HG03469 (cell line): ENCODE measurements around the gene FAM81A.
"Not testable (repeated sequence)": the region's sequence is repeated elsewhere in the genome, so short reads cannot be mapped to it uniquely, and the experiment has no call there.

Experiments used
- ATAC-seq: cut with Tn5 transposase; IDR thresholded peaks from one replicate; pipeline ENCODE4 v1.9.1; 2021; ENCODE audit warnings: mild to moderate bottlenecking, moderate library complexity, moderate number of reproducible peaks; ENCODE audit not compliant: unreplicated experiment

FAM81A gene

DNA sequence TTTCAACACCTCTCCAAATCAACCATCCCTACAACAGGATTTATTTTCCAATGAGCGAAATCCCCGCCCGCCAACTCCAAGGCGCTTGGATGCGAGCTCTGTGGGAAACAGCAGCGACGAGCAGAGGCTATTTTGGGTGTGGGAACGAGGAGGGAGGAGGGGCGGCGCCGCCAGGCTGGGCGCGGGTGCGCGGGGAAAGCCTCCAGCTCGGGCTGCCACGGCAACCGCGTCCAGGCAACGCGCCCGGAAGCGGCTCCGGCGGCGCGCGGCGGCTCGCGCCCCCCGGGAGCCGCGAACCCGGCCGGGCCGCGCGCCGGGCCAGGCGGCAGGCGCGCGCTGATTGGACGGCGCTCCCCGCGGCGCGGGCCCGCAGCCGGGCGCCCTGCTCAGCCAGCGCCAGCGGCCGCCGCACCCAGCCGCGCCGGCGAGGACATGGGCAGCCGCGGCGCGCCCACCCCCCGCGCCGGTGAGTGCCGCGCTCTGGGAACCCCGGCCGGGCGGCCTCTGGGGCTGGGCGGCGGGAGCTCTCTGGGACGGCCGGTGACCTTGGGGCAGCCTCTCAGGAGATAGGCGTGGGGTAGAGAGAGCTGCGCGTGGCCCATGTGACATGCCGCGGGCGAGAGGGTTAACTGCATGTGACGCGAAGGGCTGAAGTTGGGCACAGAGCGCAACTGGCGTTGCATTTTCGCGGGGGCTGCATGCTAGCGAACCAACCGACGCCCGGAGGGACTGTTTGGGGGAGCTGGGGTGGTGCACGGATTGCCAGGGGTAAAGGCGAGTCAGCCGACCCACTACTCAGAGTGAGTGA lies at the start of gene FAM81A:
Gene FAM81A, plus strand, starts transcription at position 370 of the 808 bp plus-strand sequence. CDS start 20,441 bp downstream, outside the sequence.
- ATAC-seq = peak; percentile 49

DNA sequence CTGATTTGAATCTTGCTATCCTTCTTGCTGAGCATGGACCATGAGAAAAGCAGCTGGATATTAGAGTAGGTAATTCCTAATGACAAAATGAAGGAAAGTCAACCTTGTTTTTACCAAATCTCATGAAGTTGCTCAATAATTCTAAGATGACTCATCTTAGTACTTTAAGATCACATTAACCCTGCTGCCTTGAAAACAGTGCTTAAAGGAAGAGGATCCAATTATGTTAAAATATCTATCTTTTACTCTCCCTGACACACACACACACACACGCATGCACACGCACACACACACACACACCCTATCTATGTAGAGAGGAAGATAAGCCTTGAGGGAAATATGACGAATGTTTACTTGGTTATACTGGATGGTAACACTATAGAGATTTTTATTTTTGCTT lies 49.3 kb upstream of the FAM81A start:
- no peak for ATAC-seq

DNA sequence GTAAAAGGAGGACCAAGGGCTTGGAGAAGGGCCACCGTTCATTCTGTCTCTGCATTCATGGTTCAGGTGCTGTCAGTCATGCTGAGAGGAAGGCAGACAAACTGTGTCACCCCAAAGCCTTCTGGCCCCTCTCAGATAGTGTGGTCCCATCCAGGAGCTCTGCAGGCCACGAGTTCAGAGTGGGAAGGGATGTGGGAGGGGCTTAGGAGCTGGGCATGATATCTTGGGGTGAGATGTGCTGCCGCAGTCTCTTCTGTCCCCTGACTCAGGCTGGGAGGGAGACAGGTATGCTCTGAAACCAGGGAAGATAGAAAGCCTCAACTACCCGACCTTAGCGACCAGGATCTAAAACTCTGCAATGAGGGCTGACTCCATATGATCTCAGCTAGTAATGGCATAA lies 45.7 kb upstream of the FAM81A start:
- ATAC-seq = no peak

DNA sequence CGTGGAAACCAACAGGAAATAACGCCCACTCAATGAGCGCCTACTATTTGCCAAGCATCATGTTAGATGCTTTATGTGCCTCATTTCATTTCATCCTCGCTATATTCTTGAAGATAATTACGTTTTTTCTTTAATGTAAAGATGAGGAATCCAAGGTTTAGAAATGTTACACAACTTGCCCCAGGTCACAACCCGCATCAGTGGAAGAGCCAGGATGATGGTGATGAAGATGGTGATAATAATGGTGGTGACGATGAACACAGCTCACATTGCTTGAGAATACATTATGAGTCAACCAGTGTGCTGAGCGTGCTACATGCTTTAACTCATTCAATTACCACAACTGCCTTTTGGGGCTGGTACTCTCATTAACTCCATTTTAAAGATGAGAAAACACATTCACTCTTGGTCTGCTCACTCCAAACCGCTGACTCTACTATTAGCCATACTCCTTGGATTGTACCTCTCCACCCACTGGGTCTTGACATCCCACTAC lies 43.8 kb upstream of the FAM81A start:
- no peak for ATAC-seq

DNA sequence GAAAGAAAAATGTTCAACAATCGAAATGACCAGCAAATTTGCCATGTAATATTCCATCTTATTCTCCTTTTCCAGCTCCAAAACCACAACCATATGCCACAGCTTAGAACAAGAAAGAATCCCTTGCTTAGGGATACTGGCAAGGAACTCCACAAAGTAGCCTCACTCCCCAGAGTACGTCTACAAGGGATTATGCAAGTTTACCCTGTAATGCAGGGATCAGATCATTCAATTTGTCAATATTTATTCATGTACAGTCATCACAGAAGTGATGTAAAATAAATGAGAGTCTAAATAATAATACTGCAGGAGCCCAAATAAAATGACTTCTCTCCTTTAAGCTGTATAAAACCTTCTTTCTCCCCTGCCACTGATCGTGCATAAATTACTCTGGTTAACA lies 41.8 kb upstream of the FAM81A start:
- ATAC-seq = no peak

DNA sequence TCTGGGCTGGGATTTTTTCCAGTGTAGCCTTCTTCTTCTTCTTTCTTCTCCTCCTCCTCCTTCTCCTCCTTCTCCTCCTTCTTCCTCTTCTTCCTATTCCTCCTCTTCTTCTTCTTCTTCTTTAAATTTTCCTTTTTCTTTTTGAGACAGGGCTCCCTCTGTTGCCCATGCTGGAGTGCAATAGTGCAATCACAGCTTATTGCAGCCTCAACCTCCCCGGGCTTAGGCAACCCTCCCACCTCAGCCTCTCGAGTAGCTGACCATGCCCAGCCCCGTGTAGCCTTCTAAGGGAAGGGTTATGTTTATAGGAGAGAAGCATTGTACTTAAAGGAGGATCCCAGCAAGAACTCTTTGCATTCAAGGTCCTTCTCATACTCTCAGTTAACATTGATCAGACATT lies 41.3 kb upstream of the FAM81A start:
- no peak for ATAC-seq

DNA sequence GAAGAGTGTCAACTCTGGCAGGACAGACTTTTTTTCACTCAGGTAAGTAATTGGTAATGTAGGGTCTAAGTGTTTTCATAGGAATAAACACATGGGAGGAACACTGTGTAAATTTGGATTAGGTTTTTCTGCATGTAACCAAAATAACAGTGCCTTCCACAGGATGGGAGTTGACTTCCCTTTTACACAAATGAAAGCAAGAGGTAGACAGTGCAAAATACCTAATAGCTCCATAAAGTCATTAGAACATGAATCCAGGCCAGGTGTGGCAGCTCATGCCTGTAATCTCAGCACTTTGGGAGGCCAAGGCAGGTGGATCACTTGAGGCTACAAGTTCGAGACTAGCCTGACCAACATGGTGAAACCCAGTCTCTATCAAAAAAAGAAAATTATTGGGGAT lies 39.8 kb upstream of the FAM81A start:
- ATAC-seq = no peak

DNA sequence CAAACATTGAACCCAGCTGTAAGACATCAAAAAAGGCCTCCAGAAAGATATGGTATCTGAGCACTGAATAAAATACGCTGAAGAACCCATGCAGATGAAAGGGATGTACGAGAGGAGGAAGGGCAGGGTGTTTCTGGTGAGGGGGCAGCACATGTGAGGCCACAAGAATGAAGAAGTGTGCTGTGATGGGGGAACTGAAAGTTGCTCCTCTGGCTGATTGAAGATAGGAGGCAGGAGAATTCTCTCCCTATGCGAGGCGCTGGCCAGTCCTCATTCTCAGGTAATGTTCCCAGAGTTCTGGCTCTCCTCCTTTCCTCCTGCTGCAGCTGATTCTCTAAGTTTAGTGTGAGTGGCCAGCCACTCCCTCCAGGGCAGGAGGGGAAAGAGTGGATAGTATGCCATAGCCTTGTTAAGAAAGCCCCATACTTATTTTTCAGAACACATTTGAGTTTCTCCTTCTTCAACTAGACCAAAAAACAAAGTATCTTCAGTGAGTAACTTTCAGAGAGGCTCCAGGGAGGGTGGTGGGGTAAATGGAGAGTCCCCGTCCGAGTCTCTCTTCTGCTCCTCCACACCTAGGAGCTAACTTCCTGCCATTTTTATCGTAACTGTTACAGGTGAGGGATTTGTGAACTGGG lies 38.4 kb upstream of the FAM81A start:
- ATAC-seq = peak; percentile 58

DNA sequence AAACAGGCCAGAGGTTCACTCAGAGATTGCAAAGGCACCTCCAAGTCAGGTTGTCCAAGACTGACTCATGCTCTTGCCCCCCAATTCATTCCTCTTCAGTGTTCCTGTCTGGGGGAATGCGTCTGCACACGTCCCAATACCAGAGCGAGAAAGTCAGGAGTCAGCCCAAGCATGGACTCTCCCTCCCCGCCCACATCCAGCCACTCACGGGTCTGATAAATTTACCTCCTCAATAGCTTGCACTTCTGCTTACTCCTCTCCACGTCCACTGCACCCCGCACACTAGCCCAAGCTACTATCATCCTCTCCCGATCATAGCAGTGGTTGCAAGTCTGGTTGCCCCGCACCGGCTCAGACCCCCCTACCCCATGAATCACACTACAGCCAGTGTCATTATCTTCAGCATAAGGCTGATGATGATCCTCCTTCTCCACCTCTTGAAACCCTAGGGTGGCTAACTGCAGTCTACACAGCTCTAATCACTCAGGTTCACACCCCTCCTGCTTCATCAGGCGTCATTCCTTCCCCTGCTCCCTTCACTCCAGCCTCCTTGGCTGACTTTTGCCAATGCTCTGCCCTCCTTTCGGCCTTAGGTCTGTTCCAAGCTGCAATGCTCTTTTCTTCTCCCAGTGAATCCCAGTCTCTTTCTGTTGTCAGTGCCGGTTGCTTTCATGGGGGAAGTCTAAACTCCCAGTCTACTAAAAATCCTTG lies 37.7 kb upstream of the FAM81A start:
- no peak for ATAC-seq

DNA sequence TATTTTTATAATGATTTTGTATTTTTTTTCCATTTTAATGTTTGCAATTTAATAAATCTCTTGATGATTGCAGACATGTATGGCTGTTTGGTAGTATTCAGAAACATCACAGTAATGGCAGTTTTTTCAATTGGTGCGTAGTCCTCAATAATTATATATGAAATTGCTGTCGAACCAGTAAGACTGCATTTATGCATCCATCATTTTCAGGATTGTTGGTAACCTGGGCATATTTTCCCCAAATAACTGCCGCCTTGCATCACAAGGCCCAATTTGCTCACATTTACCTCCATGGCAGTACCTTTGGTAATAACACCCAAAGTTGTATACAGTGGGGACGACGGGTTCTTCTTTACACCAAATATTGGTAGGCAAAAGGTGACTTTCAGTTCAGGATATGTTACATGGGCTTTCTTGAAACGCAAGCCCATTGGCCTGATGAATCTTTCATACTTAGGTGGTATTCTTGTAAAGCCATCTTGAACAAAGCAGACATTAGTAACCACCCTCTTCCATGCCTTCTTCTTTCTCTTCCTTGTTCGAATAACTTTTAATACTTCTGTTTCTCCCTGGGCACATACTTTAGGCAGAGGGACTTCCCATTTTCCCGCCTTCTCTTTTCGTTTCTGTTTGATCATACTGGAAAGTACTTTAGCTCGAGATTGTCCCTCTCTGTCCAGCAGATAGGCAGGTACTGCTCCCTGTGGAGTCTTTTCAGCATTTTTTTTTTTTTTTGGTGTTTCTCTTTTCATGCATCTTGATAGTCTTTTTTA lies 36.7 kb upstream of the FAM81A start:
- not testable (repeated sequence) for ATAC-seq

DNA sequence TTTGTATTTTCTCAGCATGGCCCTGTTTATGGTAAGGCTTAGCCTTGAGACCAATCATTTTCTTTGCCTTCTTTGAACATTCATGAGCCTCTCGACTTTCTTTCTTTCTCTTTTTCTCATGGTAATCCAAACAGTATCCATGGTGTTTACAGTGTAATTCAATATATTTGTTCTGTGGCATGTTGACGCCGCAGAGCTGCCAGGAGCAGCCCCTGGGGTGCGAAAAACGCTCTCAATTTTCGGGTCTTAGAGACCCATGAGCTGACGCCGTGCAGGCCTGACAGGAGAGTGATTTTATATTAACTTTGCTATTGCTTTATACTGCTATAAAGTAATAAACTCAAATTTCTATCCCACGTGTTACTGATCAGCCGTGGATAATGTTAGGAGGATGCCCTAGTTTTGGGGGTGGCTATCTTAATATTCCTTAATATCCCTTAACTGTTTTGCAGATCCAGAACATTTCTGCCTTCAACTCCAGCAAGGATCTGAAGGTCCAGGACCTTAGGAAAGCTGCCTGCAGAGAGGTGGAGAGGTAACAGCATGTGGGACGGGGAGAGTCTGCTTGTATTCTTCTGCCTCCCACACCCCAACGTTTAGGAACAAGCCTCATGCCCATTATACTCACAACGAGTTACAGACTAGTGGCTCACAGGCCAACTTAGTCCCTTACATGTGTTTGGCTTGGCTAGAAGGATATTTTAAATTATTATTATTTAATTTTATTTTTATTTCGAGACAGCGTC lies 36.0 kb upstream of the FAM81A start:
- no peak for ATAC-seq

DNA sequence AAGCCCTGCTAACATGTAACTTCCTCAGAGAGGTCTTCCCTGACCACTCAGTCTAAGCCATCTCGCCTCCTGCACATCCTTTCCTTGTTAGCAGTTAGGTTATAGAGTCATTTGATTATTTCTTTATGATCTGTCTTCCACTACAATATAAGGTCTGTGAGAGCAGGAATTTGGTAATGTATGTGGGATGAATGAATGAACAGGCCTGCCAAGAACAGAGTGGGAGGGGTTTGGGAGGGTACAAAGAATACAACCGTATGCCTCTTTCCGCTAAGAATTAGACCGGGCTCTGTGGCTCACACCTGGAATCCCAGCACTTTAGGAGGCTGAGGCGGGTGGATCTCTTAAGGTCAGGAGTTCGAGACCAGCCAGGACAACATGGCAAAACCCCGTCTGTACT lies 32.9 kb upstream of the FAM81A start:
- ATAC-seq = no peak

DNA sequence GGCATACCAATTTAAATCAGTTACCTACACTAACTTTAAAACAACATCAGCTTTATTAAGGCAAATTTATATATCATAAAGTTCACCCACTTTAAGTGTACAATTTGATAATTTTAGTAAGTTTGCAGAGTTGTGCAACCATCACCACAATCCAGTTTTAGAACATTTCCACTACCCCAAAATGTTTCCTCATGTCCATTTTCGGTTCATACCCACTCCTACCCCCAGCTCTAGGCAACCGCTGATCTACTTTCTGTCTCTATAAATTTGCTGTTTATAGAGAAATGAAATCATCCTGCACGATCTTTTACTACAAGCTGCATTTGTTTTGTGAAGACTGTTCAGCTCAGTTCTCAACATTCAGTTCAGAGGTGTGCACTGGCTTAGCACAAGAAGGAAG lies 31.5 kb upstream of the FAM81A start:
- no peak for ATAC-seq

DNA sequence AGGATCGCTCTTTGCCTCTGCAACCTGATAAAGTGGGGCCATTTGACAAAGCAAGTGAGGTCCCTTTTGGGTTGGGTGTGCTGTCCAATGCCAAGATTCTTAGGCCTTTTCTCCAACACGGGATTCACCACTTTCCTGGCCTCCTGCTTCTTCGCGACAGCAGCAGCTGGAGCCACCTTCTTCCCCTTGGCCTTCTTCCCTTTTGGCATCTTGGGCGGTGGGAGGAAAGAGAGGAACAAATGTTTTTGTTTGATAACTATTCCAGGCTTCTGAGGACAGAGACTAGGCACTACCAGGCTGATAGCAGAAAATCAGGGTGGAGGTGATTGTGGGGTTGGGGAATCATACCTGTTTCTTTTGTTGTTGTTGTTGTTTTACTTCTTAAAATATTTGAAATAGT lies 30.0 kb upstream of the FAM81A start:
- ATAC-seq = no peak

DNA sequence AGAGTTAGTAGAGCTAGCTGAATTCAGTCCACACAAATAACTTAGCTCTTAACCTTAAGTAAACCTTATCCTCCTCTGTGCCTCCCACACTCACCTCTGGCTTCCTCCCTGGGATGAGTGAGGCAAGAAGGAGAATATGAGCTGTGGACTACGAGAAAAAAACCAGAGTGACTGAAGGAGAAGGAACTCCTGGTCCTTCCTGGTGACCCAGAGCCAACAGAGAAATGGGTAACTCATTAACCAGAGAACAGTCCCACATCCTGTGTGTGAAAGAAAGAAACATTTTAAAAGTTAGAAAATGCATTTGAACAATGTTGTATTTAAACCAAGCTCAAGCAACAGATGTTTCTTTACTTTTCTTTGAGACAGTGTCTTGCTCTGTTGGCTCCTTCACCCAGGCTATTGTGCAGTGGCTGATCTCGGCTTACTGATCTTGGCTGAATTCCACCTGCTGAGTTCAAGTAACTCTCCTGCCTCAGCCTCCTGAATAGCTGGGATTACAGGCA lies 27.5 kb upstream of the FAM81A start:
- no peak for ATAC-seq

DNA sequence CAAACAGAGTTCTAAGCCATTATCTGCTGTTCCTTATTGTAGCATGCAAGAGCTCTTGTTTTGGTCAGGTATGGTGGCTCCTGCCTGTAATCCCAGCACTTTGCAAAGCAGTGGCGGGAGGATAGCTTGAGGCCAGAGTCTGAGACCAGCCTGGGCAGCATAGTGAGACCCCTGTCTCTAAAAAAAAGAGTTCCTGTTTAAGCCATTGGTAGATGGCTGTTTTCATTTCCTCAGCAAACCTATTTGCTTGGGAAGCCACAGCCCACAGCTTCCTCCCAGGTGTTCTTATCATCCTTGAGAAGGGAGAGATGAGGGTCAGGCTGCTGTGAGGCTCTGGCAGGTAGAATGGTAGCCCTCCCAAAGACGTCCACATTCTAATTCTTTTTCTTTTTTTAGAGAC lies 24.4 kb upstream of the FAM81A start:
- no peak for ATAC-seq

DNA sequence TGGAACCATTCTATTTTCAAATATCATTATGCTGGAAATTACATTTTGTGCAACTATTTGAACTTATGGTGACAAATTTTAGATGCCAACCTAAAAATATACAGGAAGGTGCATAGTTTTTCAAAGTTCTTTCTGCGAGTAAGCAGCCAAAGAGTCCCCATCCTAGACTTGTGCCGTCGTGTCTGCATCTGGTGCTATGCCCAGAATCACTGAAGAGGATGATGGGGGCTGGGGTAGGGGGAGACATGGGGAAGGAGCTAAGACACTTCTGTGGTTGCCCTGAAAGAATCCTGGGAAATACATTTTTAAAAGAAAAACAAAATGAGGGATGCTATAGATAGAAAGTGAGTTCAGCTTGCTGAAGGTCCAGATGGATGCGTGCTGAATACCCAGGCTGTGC lies 21.2 kb upstream of the FAM81A start:
- ATAC-seq = no peak

DNA sequence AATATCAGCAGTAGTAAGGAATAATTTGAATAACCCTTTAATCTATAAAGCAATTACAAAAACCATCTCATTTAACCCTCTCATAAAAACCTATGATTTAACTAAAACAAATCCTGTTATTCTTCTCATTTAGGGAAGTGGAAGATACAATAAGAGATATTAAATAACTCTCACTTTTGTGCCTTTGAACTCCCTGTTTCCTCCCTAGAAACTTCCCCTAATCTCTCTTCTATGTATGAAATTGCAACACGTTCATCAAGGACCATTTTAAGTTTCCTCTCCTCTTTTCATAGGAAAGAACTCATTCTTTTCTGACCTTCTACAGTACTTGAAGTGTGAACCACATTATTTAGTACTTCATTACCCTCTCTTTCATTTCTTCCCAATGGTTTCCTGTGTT lies 18.8 kb upstream of the FAM81A start:
- no peak for ATAC-seq

DNA sequence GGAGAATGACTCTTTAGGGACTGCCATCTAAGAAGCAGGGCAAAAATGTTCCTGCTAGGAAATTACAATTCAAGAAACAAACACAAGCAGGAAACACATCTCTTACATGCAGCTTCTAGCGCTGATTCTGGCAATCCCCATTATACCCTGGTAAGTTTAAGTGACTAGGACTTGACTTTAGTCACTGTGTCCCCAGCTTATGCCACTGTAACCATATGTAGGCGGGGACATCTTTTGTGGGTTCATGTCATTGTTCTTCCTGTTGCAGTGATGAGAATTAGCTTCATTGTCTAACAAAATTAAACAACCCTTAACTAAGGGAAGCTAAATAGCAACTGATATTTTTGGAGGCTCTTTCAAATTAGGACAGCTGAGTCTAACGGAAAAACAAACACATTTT lies 17.9 kb upstream of the FAM81A start:
- ATAC-seq = no peak

DNA sequence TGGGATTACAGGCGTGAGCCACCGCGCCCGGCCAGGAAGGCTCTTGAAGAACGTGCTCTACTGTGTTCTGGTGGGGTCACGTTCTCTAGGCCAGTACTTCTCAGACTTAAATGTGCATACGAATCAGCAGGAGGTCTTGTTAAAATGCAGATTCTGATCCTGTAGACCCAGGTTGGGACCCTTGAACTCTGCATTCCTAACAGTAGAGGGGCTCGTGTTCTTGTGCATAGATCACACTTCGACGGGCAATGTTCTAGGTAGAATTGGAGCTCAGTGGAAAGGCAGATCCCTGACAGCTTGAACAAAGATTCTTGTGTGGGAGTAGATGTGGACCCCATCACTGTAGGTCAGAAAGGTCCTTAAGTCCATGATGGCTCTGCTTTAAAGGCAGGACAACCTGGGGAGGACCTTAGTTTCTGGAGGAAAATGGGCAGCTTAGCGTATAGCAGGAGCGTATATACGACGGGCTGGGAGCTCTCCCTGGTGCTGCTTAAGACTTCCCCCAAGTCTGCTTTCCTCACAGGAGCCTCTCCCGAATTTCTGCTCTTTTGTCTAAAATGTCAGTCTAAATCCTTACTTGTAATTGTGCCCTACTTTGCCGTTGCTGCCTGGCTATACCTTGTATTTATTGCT lies 16.9 kb upstream of the FAM81A start:
- no peak for ATAC-seq
